ENCODE measurements around the gene RPS6KC1. TPM values are rescaled to one million over a fixed set of nuclear protein-coding genes. Genes with fewer than 3 reads are reported as not detected.

RPS6KC1 gene
- total RNA-seq, 4 donors from 2014 or later: 13.5 to 29.7 (median 22.2) TPM

- TF ChIP-seq, protein P1, sequence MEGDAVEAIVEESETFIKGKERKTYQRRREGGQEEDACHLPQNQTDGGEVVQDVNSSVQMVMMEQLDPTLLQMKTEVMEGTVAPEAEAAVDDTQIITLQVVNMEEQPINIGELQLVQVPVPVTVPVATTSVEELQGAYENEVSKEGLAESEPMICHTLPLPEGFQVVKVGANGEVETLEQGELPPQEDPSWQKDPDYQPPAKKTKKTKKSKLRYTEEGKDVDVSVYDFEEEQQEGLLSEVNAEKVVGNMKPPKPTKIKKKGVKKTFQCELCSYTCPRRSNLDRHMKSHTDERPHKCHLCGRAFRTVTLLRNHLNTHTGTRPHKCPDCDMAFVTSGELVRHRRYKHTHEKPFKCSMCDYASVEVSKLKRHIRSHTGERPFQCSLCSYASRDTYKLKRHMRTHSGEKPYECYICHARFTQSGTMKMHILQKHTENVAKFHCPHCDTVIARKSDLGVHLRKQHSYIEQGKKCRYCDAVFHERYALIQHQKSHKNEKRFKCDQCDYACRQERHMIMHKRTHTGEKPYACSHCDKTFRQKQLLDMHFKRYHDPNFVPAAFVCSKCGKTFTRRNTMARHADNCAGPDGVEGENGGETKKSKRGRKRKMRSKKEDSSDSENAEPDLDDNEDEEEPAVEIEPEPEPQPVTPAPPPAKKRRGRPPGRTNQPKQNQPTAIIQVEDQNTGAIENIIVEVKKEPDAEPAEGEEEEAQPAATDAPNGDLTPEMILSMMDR (IDR thresholded peaks at IDR 0.05): no peak
- TF ChIP-seq POLR2A (IDR thresholded peaks at IDR 0.05): no peak
Observed at GRCh38 chr1:213075725-213076124, 24.7 kb downstream of the RPS6KC1 start.

GRCh38 chr1:213082420-213083111 lies 31.5 kb downstream of the RPS6KC1 start:
- TF ChIP-seq POLR2A (IDR thresholded peaks at IDR 0.05): no peak
- TF ChIP-seq, protein P1 (IDR thresholded peaks at IDR 0.05): no peak
- DNase-seq: no peak
- Histone ChIP-seq H3K9me3 (no peaks in the 10 kb centered on the region), H3K27me3 (no peaks in the 10 kb centered on the region), H3K36me3 (peaks cover 0 to 17% (median 0%) of the 10 kb centered on the region in 3 donors), H3K4me3 (no peak overlapping the region), H3K27ac (no peak overlapping the region), H3K4me1 (no peaks in the 10 kb centered on the region)

More at GRCh38 chr1:213075725-213076124, 24.7 kb downstream of the RPS6KC1 start:
- H3K4me1 ChIP-seq: no peaks in the 10 kb centered on the region
- DNase-seq: no peak
- no peak overlapping the region for H3K4me3 ChIP-seq
- H3K36me3 ChIP-seq: no peaks in the 10 kb centered on the region
- no peaks in the 10 kb centered on the region for H3K27me3 ChIP-seq
- no peaks in the 10 kb centered on the region for H3K9me3 ChIP-seq
- no peak overlapping the region for H3K27ac ChIP-seq

DNA sequence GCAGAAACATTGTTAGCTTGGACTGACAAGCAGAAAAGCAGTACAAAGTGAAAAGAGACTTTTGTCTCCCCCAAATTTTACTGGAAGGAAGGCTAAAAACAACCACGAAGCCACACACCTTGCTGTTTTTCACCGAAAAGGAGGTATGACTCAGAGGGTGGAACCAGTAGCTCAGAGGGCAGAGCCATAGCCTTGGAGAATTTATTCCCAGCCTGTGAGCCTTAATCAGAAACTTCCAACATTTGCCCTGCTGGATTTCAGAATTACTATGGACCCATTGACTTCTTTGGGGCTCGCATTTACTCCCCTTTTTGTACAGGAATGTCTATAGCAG lies 32.0 kb downstream of the RPS6KC1 start:
- no peak overlapping the region for H3K27ac ChIP-seq
- H3K9me3 ChIP-seq: no peaks in the 10 kb centered on the region
- no peaks in the 10 kb centered on the region for H3K4me1 ChIP-seq
- no peaks in the 10 kb centered on the region for H3K27me3 ChIP-seq
- TF ChIP-seq, protein P1 (IDR thresholded peaks at IDR 0.05): no peak
- TF ChIP-seq POLR2A (IDR thresholded peaks at IDR 0.05): no peak
- no peak for DNase-seq
- peaks cover 0 to 22% (median 0%) of the 10 kb centered on the region in 3 donors for H3K36me3 ChIP-seq
- no peak overlapping the region for H3K4me3 ChIP-seq

DNA sequence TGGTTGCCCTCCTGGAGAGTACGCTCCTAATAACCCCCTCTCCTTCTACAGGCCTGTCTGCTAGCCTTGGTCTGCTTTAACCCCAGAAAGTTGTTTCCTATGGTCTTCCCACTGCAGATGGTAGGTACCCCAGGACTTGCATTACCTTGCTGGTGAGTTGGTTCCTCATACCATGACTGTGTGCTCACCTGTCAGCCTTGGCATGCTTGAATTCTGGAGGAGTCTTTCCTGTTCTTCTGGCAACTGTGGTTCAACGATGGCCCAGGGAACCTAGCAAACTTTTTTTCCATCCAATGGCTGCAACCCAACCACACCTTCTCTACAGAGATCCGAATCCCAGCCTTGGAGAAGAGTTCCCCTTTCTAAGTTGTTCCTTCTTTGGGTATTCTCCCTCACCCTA lies 36.9 kb downstream of the RPS6KC1 start:
- H3K27ac ChIP-seq: no peak overlapping the region
- DNase-seq: no peak
- TF ChIP-seq, protein P1 (IDR thresholded peaks at IDR 0.05): no peak
- TF ChIP-seq POLR2A (IDR thresholded peaks at IDR 0.05): no peak

GRCh38 chr1:213089924-213090677 lies 39.1 kb downstream of the RPS6KC1 start:
- Histone ChIP-seq H3K9me3 (no peaks in the 10 kb centered on the region), H3K4me1 (no peaks in the 10 kb centered on the region), H3K36me3 (peaks cover 0 to 16% (median 0%) of the 10 kb centered on the region in 3 donors), H3K27me3 (no peaks in the 10 kb centered on the region), H3K27ac (no peak overlapping the region), H3K4me3 (no peak overlapping the region)
- no peak for TF ChIP-seq POLR2A (IDR thresholded peaks at IDR 0.05)
- TF ChIP-seq, protein P1 (IDR thresholded peaks at IDR 0.05): no peak
- no peak for DNase-seq

More for the DNA sequence above, 36.9 kb downstream of the RPS6KC1 start:
- Histone ChIP-seq H3K4me3 (no peak overlapping the region), H3K4me1 (no peaks in the 10 kb centered on the region), H3K27me3 (no peaks in the 10 kb centered on the region), H3K9me3 (no peaks in the 10 kb centered on the region), H3K36me3 (peaks cover 0 to 16% (median 0%) of the 10 kb centered on the region in 3 donors)

All from Peyer's patch (tissue), 4 donors.